ENCODE data around the gene EIF4EBP3.
A peak's percentile ranks its signal among the peaks of the same experiment; 100 is the strongest.
"Not testable (repeated sequence)": the region's sequence is repeated elsewhere in the genome, so short reads cannot be mapped to it uniquely, and the experiment has no call there.

Gene EIF4EBP3

DNA sequence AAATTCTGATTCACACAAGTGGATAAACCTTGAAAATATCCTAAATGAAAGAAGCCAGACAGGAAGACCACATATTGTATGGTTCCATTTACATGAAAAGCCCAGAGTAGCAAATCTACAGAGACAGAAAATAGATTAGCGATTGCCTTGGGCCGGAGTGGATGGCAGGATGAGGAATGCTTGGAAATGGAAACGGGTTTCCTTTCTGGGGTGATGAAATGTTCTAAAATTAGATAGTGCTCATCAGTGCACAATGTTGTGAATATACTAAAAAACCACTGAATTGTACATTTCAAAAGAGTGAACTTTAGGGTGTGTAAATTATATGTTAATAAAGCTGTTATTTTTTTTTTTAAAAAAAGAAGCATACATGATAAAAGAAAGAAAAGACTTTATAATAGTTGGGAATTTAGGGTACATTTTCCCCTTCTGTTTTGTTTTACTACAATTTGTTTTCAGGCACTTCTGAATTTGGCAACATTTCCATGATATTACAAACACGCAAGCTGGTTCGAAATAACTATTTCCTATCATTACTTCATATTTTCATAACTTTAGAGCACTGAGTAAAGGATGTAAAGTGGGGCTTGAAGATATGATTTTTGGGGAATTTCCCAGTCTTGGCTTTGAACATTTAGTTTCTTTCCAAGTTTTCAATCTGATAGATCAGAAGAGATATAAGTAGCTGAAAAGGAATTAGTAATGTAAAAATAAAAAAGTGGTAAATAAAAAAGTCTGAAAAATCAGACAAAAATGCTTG lies 41.0 kb downstream of the EIF4EBP3 start:
- no peak for DNase-seq

DNA sequence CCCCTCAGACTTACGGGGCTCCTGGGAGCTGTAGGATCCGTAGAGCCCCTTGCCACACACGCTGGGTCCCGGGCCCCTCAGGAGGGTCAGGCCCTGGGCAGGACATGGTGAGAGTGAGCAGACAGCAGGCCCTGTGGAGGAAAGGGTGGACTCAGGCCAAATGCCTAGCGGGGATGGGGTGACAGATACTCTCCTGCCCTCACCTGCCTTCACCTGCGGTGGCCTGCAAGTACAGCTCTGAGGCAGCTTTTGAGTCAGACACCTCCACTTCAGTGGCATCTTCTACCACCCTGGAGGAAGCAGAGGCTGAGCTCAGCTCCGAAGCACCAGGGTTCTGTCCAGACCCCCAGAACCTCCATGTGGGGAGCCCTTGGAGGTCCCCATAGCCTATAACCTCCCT lies 43.4 kb downstream of the EIF4EBP3 start:
- DNase-seq, result no peak

DNA sequence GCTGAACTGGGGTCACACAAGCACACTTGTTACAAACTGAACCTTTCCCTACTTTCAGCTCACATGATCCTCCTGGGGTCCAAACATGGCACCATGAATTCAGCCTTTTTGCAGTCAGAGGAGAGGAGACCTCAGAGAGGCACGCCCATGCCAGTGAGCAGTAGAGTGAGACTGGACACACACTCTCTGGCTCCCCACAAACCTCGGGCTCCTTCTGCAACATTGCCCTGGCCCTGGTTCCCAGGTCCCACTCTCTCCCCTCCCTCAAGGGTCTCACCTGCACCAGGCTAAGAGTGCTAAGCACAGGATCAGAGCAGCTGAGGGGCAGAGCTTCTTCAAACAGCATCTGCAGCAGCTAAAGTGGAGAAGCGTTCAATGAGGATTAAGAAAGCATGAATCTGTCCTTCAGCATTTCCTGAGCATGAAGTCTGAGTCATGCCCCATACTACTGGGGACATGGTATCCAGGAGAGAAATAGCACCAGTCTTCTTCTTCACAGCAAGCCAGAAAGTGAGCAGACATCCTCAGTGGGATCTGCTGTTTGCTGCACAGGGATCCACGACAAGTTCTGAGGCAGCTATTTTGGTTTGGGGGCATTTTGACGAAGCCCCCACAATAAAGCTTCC lies 44.4 kb downstream of the EIF4EBP3 start:
- no peak for DNase-seq

DNA sequence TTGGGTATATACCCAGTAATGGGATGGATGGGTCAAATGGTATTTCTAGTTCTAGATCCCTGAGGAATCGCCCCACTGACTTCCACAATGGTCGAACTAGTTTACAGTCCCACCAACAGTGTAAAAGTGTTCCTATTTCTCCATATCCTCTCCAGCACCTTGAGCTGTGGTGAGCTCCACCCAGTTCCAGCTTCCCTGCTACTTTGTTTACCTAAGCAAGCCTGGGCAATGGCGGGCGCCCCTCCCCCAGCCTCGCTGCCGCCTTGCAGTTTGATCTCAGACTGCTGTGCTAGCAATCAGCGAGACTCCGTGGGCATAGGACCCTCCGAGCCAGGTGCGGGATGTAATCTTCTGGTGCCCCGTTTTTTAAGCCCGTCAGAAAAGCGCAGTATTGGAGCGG lies 45.6 kb downstream of the EIF4EBP3 start:
- DNase-seq, result not testable (repeated sequence)

DNA sequence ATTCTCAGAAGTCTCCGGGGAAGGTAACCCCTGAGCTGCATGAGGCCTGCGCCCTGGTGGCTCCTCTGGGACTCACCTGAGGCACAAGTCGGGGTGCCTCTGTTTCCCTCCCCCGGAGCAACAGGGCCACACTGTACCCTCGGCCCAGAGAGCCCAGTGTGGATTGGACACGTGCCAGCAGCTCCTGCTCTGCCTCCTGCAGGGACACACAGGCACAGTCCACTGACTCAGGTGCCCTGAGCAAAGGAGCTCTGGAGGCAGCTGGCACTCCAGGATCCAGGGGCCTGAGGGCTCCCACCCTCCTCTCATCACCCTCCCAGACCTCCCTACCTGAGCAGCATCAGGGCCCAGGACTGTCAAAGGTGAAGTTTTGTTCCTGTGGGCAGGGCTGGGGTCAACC lies 46.7 kb downstream of the EIF4EBP3 start:
- DNase-seq, result no peak

DNA sequence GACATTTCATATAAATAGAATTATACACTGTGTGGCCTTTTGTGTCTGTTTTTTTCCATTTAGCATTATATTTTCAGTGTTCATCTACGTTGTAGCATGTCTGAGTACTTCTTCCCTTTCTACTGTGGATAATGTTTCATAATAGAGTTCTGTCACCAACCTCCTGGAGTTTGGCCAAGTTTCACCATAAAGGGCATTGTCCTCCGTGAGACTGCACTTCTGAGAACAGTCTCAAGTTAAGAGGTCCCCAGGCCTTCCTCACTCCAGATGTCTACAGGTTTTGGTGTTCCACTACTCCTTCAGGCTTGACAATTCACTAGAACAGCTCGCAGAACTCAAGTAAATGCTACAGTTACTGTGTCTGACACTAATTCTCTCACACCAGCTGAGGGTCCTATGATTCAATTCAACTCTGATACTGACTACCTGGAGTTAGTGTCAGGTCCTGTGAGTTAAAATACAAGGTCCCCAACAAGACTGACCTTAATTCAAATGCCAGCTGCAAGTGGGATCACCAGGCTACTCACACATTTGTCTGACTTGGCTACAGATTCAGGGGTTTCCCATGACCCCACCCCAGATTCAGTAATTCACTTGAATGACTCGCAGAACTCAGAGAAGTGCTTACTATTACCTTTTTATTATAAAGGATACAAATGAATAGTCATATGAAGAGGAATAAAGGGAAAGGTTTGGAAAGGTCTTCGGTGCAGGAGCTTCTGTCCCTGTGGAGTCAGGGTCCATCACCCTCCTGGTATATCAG lies 48.3 kb downstream of the EIF4EBP3 start:
- peak; percentile 10 for DNase-seq

DNA sequence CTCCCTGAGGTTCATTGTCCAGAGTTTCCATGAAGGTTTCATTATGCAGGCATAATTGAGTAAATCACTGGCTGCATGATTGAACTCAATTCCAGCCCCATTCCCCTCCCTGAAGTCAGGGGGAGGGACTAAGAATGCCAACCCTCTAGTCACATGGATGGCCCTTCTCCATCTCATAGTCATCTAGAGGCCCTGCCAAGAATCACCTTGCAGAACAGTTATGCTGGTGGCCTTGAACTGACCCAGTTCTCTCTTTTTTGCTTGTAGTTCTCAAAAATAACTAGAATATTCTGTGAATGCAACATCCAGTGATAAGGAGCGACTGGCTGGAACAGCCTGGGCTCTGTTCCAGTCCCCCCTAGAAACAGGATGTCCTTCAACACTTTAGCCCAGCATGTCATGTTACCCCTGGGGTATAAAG lies 48.9 kb downstream of the EIF4EBP3 start:
- no peak for DNase-seq

DNA sequence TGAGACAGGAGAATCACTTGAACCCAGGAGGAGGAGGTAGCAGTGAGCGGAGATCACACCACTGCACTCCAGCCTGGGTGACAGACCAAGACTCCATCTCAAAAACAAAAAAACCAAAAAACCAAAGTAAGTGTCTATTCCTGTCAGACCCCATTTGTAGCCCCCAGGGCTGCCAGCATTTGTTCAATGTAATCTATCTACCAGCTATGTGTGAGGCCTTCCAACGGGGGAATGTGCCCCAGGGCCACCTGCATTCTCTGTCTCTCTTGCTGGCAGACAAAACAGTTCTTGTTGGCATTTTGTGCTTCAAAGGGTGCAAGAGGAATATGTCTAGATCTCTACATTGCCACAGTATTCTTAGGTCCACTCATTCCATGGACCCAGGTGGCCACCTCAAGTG lies 51.4 kb downstream of the EIF4EBP3 start:
- DNase-seq, result no peak
